ENCODE measurements around the gene TRIM31. TPM values are rescaled to one million over a fixed set of nuclear protein-coding genes. Genes with fewer than 3 reads are reported as not detected.

Gene TRIM31
- total and polyA plus RNA-seq, 2 of the 4 experiments (the other 2 are of a cell fraction), result not detected

DNA sequence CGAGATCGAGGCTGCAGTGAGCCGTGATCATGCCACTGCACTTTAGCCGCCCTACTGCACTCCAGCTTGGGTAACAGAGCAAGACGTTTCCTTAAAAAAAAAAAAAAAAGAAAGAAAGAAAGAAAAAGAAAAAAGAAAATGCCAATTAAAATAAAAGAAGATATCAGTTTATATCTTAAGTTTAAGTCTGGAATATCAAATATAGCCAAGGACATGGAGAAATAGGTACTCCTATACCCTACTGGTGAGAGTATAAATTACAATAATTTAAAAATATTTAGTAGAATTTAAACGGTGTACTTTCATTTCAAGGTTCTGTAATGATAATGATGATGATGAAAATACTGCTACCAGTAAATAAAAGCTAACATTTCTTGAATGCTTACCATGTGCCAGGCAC lies 3.8 kb upstream of the TRIM31 start:
- no peak overlapping the region for H2BK20ac ChIP-seq (ENCODE audit: low read depth, low read length)
- no TSS peak for BruUV-seq (replicated peaks)
- peaks cover 2% of the 10 kb centered on the region; the same call in 1 of the 2 replicates for H3K4me1 ChIP-seq (ENCODE audit: control insufficient read depth, insufficient read depth, low read length)
- WGBS, 2 experiments (ENCODE audit: extremely low coverage in 2 of 2, insufficient read length in 1 of 2), result no CpG with 5 or more reads among the region's 6 CpGs
- no peak overlapping the region for H2BK5ac ChIP-seq (ENCODE audit: low read depth, low read length, poor library complexity, severe bottlenecking)
- no peak overlapping the region for H3K18ac ChIP-seq (ENCODE audit: low read depth, low read length)
- in situ Hi-C loops (cut with MboI; ENCODE audit: low sequenced_read_pairs) (no loop called here), dilution Hi-C loops (cut with HindIII; ENCODE audit: low sequenced_read_pairs, unreplicated experiment) (no loop called here), intact Hi-C loops (cut with micrococcal nuclease) (no loop called here)
- H3K4ac ChIP-seq (ENCODE audit: low read depth, low read length), result no peak overlapping the region
- no peak overlapping the region for H2AK5ac ChIP-seq (ENCODE audit: low read depth, low read length)
- no peak overlapping the region for H3K4me2 ChIP-seq (ENCODE audit: low read depth, low read length)
- H2AFZ ChIP-seq (replicated peaks; ENCODE audit: low read length, poor library complexity), result no peak overlapping the region
- no peaks in the 10 kb centered on the region for H3K9me1 ChIP-seq (ENCODE audit: insufficient read depth, low read length)
- H3K79me1 ChIP-seq (ENCODE audit: low read depth in 1 of 2, low read length in 2 of 2), result no peaks in the 10 kb centered on the region
- no peak overlapping the region for H3K27ac ChIP-seq (ENCODE audit: insufficient read depth, low read length)
- H4K20me1 ChIP-seq (ENCODE audit: insufficient read depth, low read length), result no peaks in the 10 kb centered on the region
- no peak overlapping the region for H4K91ac ChIP-seq (ENCODE audit: insufficient read depth, low read depth, low read length)
- H3K27me3 ChIP-seq (ENCODE audit: control insufficient read depth, insufficient read depth, low read length), result peaks cover 26% of the 10 kb centered on the region
- ATAC-seq (ENCODE audit: low read depth), result no peak
- no peak overlapping the region for H3K9ac ChIP-seq (ENCODE audit: low read depth, low read length)
- POLR2A ChIA-PET (ENCODE audit: unreplicated experiment), result no interaction called here
- H4K8ac ChIP-seq (ENCODE audit: low read depth in 2 of 2, low read length in 2 of 2), result no peak overlapping the region
- no peak overlapping the region for H3K14ac ChIP-seq (replicated peaks; ENCODE audit: low read depth, low read length)
- no peak overlapping the region for H3K56ac ChIP-seq (ENCODE audit: extremely low read depth, insufficient read depth, low read length)
- CTCF ChIA-PET, result no interaction called here
- H3K36me3 ChIP-seq (ENCODE audit: control insufficient read depth, insufficient read depth, low read length), result no peaks in the 10 kb centered on the region
- DNase-seq, result no peak
- no peak overlapping the region for H2BK15ac ChIP-seq (ENCODE audit: low read depth, low read length)
- H3K4me3 ChIP-seq (ENCODE audit: insufficient read depth, low read depth, low read length), result no peak overlapping the region
- no peak overlapping the region for H4K5ac ChIP-seq (ENCODE audit: low read depth, low read length)
- no peak overlapping the region for H3K23ac ChIP-seq (ENCODE audit: low read depth, low read length)
- TF ChIP-seq POLR2A (IDR thresholded peaks at IDR 0.05; ENCODE audit: low read depth, low read length) (no peak), CHD1 (IDR thresholded peaks at IDR 0.05; ENCODE audit: low read depth, low read length) (no peak), MAFK (IDR thresholded peaks at IDR 0.05; ENCODE audit: low read depth, low read length) (no peak), RAD21 (IDR thresholded peaks at IDR 0.05; ENCODE audit: low read length) (no peak), NFE2L2 (IDR thresholded peaks at IDR 0.05; ENCODE audit: low read depth, low read length) (no peak), MAZ (IDR thresholded peaks at IDR 0.05; ENCODE audit: borderline replicate concordance, low read depth, low read length) (no peak), RCOR1 (IDR thresholded peaks at IDR 0.05; ENCODE audit: insufficient replicate concordance, low read length) (no peak), MXI1 (IDR thresholded peaks at IDR 0.05; ENCODE audit: borderline replicate concordance, low read depth, low read length) (no peak), RFX5 (IDR thresholded peaks at IDR 0.05; ENCODE audit: low read depth, low read length) (no peak), BHLHE40 (IDR thresholded peaks at IDR 0.05; ENCODE audit: low read depth, low read length) (no peak), FOS (IDR thresholded peaks at IDR 0.05; ENCODE audit: low read depth, low read length) (no peak)
- TF ChIP-seq, protein P1, sequence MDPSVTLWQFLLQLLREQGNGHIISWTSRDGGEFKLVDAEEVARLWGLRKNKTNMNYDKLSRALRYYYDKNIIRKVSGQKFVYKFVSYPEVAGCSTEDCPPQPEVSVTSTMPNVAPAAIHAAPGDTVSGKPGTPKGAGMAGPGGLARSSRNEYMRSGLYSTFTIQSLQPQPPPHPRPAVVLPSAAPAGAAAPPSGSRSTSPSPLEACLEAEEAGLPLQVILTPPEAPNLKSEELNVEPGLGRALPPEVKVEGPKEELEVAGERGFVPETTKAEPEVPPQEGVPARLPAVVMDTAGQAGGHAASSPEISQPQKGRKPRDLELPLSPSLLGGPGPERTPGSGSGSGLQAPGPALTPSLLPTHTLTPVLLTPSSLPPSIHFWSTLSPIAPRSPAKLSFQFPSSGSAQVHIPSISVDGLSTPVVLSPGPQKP (IDR thresholded peaks at IDR 0.05; ENCODE audit: borderline replicate concordance, low read depth, low read length), result no peak
- TF ChIP-seq, protein P2, sequence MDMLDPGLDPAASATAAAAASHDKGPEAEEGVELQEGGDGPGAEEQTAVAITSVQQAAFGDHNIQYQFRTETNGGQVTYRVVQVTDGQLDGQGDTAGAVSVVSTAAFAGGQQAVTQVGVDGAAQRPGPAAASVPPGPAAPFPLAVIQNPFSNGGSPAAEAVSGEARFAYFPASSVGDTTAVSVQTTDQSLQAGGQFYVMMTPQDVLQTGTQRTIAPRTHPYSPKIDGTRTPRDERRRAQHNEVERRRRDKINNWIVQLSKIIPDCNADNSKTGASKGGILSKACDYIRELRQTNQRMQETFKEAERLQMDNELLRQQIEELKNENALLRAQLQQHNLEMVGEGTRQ (IDR thresholded peaks at IDR 0.05; ENCODE audit: low read depth, low read length), result no peak
- no peak overlapping the region for H2BK120ac ChIP-seq (ENCODE audit: low read depth, low read length)
- H2AK9ac ChIP-seq (replicated peaks; ENCODE audit: low read depth, low read length, poor library complexity), result no peak overlapping the region
- H3K9me3 ChIP-seq (ENCODE audit: control insufficient read depth, insufficient read depth, low read length), result no peaks in the 10 kb centered on the region
